ENCODE measurements around the gene ITSN1.
"Not testable (repeated sequence)": the region's sequence is repeated elsewhere in the genome, so short reads cannot be mapped to it uniquely, and the experiment has no call there.

ITSN1 gene

GRCh38 chr21:33898586-33898985, 256.3 kb downstream of the ITSN1 start:
- no peak for FAIRE-seq

- no peak for FAIRE-seq
Observed at GRCh38 chr21:33899199-33899598, 256.9 kb downstream of the ITSN1 start.

DNA sequence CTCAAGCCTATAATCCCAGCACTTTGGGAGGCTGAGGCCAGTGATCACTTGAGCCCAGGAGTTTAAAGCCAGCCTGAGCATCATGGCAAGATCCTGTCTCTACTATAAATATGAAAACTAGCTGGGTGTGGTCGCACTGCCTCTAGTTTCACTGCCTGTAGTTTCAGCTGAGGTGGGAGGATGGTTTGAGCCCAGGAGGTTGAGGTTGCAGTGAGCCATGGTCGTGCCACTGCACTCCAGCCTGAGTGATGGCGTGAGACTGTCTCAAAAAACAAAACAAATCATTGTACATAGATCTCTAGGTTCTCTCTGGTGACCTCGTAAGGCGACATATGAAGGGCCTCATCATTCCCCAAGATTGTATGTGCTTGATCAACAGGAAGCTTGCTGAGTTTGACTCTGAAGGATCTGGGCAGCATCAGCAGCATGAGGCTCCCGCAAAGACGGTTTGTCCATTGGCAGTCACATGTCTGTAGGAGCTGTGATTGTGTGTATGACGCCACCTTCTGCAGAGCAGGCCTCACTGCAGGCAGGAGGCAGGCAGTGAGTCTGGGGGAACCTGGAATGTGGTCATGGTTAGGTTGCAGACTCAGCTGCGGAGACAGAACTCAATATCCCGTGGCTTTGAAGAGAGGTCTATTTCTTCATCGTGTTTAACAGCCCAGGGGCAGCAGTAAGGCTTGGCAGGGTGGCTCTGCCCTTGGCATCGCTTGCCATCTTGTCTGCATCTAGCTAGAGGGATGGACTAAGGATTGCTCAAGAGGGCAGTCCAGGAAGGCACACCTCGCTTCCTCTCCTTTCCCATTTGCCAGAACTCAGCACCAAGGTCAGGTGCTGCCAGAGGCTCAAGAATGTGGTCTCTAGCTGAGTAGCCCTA, 259.3 kb downstream of the ITSN1 start:
- no peak for FAIRE-seq

DNA sequence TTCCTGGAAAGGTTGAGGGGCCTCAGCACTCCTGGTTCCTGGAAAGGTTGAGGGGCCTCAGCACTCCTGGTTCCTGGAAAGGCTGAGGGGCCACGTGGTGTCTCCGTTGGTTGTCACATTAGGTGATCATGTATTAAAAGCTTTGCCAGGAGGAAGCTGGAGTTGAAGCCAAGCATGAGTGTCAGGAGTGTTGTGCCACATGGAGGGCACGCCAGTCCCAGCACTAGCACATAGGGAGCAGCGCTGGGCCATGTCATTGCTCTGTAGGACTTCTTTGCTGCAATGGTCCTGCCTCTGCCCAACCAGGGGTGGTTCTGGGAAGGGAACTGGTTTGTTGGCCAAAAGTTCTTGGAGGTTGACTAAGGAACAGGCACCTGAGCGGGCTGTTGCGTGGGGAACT, 260.0 kb downstream of the ITSN1 start:
- no peak for FAIRE-seq

DNA sequence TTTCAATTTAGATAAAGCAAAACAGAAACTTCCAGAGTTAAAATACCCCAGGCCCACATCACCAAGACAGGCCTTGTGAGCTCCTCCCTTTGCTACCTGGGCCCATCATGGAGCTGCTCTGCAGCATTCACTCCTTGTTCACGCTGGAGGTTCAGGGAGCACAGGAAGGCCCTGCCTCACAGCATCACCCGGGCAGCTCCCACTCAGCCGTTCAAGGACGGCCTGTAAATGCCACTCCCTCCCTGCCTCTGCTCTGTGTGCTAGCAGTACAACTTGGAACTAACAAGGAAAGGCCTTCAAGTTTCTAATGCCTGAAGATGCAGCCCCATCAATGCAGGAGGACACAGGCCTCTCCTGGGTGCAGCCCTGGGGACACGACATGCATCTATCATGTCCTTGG, 261.7 kb downstream of the ITSN1 start:
- no peak for FAIRE-seq

DNA sequence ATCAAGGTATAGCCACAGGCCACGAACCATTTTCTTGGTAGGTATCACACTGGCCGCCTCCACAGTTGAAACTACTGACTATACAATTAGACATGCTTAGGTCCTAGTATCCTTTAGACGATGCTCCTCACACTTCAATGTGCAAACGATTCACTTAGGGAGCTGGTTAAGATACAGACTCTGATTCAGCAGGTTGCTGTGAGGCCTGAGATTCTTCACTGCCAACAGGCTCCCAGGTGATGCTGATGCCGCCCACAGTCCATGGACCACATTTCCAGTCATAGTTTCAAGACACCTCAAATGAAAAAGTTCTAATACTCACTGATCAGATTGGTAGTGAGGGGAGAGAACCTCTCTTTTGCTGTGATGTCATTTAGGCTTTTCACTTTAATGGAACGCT, 266.5 kb downstream of the ITSN1 start:
- FAIRE-seq: no peak

DNA sequence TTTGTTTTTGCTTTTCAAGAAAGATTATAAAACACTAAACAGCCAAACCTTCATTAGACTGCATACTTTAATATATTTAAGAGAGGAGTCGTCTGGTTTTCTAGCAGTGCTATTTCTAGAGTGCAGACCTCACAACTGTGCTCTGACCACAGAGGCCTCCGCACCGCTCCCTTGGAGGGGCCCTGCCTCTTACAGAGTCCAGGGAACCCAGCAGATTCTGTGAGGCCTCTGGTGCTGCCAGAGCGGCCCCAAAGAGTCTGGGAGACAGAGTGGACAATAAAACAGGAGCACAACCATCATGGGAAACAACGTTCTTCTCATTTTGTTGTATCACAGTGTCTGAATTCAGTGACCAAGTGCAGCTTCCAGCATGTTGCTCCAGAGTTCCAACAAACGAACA, 267.5 kb downstream of the ITSN1 start:
- FAIRE-seq: no peak

DNA sequence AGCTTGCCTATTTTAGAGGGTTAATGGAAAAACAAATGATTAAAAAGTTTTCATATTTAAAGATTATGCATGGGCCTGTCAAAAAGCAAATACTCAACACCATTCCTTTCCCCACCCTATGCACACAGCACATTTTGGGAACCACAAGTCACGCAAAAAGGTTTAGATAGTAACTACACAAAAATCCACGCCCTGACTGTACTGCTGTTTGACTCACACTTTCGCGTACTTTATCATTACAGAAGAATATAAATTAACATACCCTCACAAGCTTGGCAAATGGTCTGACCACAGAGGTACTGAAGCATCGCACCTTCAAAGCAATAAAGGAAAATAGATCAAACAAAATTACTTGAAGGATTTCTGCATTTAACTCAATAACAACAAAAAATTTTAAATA, 271.9 kb downstream of the ITSN1 start:
- no peak for FAIRE-seq

GRCh38 chr21:33915368-33916199, 273.3 kb downstream of the ITSN1 start, which contains the start of gene ATP5PO:
ATP5PO (minus strand) TSS chr21:33915804; CDS start chr21:33915763, 41 bp downstream.
- FAIRE-seq: peak; percentile 28

GRCh38 chr21:33916200-33916567, 273.9 kb downstream of the ITSN1 start:
- FAIRE-seq: no peak

GRCh38 chr21:33917421-33917820, 275.1 kb downstream of the ITSN1 start:
- FAIRE-seq: no peak

DNA sequence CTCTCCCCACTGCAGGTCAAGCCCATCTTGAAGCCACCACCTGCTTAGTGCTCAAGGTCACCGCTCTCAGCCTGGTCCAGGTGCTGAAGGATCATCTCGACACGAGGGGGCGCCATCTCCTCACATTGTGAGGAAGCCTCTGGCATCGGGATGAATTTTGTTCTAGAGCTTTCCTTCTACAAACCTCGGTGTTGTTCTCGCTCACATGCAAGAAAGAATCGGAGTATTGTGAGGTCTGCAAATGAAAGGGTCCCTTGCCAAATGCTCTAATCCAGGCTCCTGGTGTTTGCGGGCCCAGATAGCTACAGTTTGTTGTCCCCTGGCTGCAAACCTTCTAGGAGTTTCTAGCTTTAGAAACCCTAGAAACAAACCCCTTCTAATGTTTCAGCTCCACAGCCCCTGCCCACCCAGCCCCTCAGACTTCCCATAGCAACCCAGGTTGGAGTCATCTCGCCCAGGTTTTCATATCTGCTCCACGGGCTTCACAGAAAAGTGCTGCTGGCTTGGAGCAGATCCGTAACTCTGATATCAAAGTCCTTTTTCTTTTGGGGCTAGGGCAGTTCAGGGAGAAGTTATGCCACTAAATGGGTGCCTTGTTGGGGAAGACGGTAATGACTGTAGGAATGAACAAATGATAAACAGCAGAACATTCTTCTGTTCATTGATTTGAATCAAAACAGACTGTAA, 281.9 kb downstream of the ITSN1 start:
- FAIRE-seq: no peak

GRCh38 chr21:33924766-33925100, 282.4 kb downstream of the ITSN1 start:
- no peak for FAIRE-seq

DNA sequence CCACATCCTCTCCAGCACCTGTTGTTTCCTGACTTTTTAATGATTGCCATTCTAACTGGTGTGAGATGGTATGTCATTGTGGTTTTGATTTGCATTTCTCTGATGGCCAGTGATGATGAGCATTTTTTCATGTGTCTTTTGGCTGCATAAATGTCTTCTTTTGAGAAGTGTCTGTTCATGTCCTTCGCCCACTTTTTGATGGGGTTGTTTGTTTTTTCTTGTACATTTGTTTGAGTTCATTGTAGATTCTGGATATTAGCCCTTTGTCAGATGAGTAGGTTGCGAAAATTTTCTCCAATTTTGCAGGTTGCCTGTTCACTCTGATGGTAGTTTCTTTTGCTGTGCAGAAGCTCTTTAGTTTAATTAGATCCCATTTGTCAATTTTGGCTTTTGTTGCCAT, 283.9 kb downstream of the ITSN1 start:
- not testable (repeated sequence) for FAIRE-seq

- not testable (repeated sequence) for FAIRE-seq
Observed at GRCh38 chr21:33931052-33931798, 288.9 kb downstream of the ITSN1 start.

GRCh38 chr21:33931799-33932390, 289.6 kb downstream of the ITSN1 start:
- no peak for FAIRE-seq

- FAIRE-seq: no peak
Observed at GRCh38 chr21:33932731-33933130, 290.4 kb downstream of the ITSN1 start.

DNA sequence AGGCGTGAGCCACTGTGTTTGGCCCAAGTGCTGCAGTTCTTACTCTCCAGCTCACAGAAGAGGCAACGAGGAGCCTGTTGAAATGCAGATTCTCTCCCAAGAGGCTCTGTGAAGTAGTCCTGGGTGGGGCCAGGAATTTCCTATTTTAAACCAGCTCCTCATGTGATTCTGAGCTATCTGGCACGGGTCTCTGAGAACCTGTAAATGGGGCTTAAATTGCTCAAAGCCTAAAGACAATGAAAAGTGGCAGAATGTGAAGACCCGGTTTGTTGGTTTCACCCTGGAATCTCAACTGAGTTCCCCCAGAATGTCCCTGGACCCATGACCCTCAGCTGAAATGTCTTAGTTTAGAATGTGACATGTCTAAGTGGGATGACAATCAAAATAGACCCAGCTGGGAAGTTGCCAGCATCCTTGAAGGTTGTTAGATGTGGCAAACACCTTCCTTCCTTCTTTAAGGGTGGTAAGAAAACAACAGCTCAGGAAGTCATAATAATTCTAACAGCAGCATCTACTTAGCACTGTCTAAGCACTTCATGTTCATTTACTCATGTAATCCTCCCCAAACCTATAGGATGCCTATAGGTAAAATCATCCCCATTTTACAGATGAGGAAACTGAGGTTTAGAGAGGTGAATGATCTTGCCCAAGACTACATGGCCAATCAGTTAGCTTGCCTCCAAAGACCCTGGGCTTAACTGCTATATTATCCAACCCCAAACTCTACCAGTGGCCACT, 294.2 kb downstream of the ITSN1 start:
- no peak for FAIRE-seq

DNA sequence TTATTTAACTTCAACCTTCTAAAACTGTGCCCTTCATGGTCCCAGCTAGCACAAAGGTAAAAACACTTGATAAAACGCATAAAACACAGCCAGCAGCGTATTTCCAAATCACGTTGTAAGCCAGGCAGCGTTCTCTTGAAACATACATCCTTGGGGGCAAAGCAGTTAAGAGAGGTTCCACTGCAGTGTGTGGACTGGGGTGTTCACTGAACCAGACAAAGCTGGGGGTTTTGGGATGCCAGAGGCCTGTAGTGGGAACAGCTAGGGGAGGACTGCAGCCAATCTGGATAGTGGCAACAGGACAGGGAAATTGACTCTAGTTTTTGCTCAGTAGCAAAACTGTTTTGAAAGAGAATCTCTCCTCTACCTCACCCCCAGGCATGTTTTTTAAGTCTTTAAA, 294.8 kb downstream of the ITSN1 start:
- no peak for FAIRE-seq

DNA sequence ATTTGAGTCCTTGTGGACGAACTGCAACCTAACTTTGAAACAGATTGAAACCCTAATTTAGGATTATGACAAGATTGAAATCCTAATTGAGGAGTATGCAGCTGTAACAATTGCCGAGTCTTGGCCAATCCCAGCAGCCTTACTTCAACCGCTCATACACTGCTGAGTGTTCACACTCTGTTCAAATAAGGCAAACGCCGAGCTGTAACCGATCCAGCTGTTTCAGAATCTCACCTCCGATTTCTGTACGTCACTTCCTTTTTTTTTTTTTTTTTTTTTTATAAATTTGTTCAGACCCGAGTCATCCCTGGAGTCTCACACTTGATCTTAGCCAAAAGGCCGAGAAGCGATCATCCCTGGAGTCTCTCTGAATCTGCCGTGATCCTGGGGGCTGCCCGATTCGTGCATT, 295.6 kb downstream of the ITSN1 start:
- no peak for FAIRE-seq

DNA sequence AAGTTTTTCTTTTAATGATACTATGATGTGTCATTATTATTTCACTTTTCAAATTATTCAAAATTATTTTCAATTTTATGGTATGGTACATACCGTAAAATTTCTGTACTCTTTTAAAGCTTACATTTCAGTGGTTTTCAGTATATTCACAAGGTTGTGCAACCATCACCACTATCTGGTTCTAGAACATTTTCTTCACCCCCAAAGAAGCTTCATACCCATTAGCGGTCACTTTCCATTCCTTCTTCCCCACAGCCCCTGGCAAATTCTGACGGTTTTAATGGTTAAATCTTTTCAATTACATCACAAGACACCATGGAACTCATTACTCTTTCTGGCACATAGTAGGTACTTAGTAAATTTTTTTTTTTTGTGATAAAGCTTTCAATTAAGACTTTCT, 296.1 kb downstream of the ITSN1 start:
- FAIRE-seq: no peak

DNA sequence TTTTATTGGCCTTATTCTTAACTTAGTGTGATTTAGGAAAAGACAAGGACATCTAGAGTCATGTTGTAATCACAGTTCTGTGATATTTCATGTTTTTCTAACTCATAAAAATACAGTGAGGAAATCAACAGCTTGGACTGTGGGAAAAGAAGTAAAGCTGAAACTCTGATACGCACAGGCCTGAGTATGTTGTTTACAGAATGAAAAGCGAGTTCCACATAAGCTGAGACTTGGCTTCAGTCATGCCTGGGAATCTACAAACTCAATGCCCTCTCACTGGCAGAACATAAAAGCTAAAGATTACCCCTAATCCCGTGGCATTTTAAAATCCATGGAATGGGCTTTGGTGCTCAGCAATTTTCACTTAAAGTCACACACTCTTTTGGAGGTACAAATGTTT, 296.9 kb downstream of the ITSN1 start:
- FAIRE-seq: no peak
